CD14-positive monocyte (primary cell): ENCODE data around the gene CFAP74. TPM values are rescaled to one million over a fixed set of nuclear protein-coding genes. Genes with fewer than 3 reads are reported as not detected.

ENCODE experiments used
- DNase-seq, 3 donors: peaks; one replicate each; pipeline ENCODE4 v3.0.0-alpha.2; 2011 to 2022
- H2AFZ ChIP-seq: 2 replicates; pipeline ENCODE4 v1.6.0; 2012; ENCODE audit warnings: mild to moderate bottlenecking, low read depth, low read length, inconsistent platforms; ENCODE audit not compliant: insufficient read depth, poor library complexity, severe bottlenecking
- H3K27ac ChIP-seq, 2 donors: 1 replicate in 1 of 2; 2 replicates in 1 of 2; pipeline ENCODE4 v1.5.1; 2012 to 2013; ENCODE audit warnings: low read length in 2 of 2, control low read depth in 1 of 2, inconsistent platforms in 1 of 2, low read depth in 1 of 2, mild to moderate bottlenecking in 1 of 2
- H3K27me3 ChIP-seq, 2 donors: one replicate each; pipeline versions ENCODE4 v1.6.0 to v1.6.1; 2011 to 2013; ENCODE audit warnings: low read length in 2 of 2; ENCODE audit not compliant: control insufficient read depth in 2 of 2, insufficient read depth in 2 of 2
- H3K36me3 ChIP-seq, 2 donors: replicated peaks in 1 of 2; 1 replicate in 1 of 2; 2 replicates in 1 of 2; pipeline versions ENCODE4 v1.5.1 to v1.6.1; 2012 to 2013; ENCODE audit warnings: low read length in 2 of 2, control low read depth in 1 of 2, inconsistent platforms in 1 of 2, mild to moderate bottlenecking in 1 of 2; ENCODE audit not compliant: insufficient read depth in 2 of 2, control insufficient read depth in 1 of 2
- H3K4me1 ChIP-seq, 2 donors: 1 replicate in 1 of 2; 2 replicates in 1 of 2; pipeline versions ENCODE4 v1.5.1 to v1.6.1; 2012 to 2013; ENCODE audit warnings: low read length in 2 of 2, control low read depth in 1 of 2, inconsistent platforms in 1 of 2, mild to moderate bottlenecking in 1 of 2, moderate library complexity in 1 of 2; ENCODE audit not compliant: insufficient read depth in 2 of 2, control insufficient read depth in 1 of 2
- H3K4me2 ChIP-seq: replicated peaks from 2 replicates; pipeline ENCODE3; 2012; ENCODE audit warnings: low read length, moderate library complexity, mild to moderate bottlenecking; ENCODE audit not compliant: poor library complexity, severe bottlenecking; ENCODE audit errors: extremely low read depth
- H3K4me3 ChIP-seq, 3 experiments: fragments of 200-600 bp in 1 of 3; sonication (generic) in 1 of 3; replicated peaks in 1 of 3; 1 replicate in 2 of 3; 2 replicates in 1 of 3; pipeline ENCODE4 v1.5.1; 2011 to 2013; ENCODE audit warnings: low read length in 3 of 3, mild to moderate bottlenecking in 3 of 3, control low read depth in 2 of 3, low read depth in 2 of 3, inconsistent platforms in 1 of 3, moderate library complexity in 1 of 3
- H3K79me2 ChIP-seq: 2 replicates; pipeline ENCODE4 v1.6.0; 2012; ENCODE audit warnings: mild to moderate bottlenecking, control low read depth, inconsistent platforms, low read length, moderate library complexity; ENCODE audit not compliant: insufficient read depth
- H3K9ac ChIP-seq: 2 replicates; pipeline ENCODE4 v1.6.0; 2017; ENCODE audit warnings: low read length, mild to moderate bottlenecking; ENCODE audit not compliant: insufficient read depth, poor library complexity, severe bottlenecking
- H3K9me3 ChIP-seq, 2 donors: replicated peaks in 1 of 2; 1 replicate in 1 of 2; 2 replicates in 1 of 2; pipeline versions ENCODE4 v1.5.1 to v1.6.1; 2012 to 2013; ENCODE audit warnings: low read length in 2 of 2, control low read depth in 1 of 2; ENCODE audit not compliant: control insufficient read depth in 1 of 2, insufficient read depth in 1 of 2
- H4K20me1 ChIP-seq: 2 replicates; pipeline ENCODE4 v1.6.0; 2012; ENCODE audit warnings: mild to moderate bottlenecking, low read length, control low read depth, moderate library complexity; ENCODE audit not compliant: insufficient read depth
- H3K27ac Mint-ChIP-seq, 7 donors: one replicate each; pipeline ENCODE4 v1.8.0; 2020; ENCODE audit warnings: mild to moderate bottlenecking in 7 of 7, mixed read lengths in 7 of 7, moderate library complexity in 6 of 7, inconsistent platforms in 2 of 7
- H3K27me3 Mint-ChIP-seq, 3 donors: one replicate each; pipeline ENCODE4 v1.8.0; 2021 to 2022; ENCODE audit warnings: low read depth in 3 of 3, mild to moderate bottlenecking in 3 of 3, mixed read lengths in 3 of 3, moderate library complexity in 3 of 3, inconsistent platforms in 1 of 3
- H3K36me3 Mint-ChIP-seq, 2 donors: one replicate each; pipeline ENCODE4 v1.8.0; 2020; ENCODE audit warnings: mixed read lengths in 2 of 2, inconsistent platforms in 1 of 2, mild to moderate bottlenecking in 1 of 2
- H3K4me1 Mint-ChIP-seq: one replicate; pipeline ENCODE4 v1.8.0; 2020; ENCODE audit warnings: mild to moderate bottlenecking, mixed read lengths
- H3K4me3 Mint-ChIP-seq, 2 donors: one replicate each; pipeline ENCODE4 v1.8.0; 2020; ENCODE audit warnings: mild to moderate bottlenecking in 2 of 2, mixed read lengths in 2 of 2, moderate library complexity in 1 of 2
- H3K9me3 Mint-ChIP-seq, 7 donors: one replicate each; pipeline ENCODE4 v1.8.0; 2020 to 2022; ENCODE audit warnings: mixed read lengths in 7 of 7, mild to moderate bottlenecking in 6 of 7, moderate library complexity in 6 of 7, inconsistent platforms in 2 of 7
- CTCF ChIP-seq: fragments of 200-600 bp; IDR thresholded peaks from one replicate; pipeline ENCODE4 v1.8.0; 2022; ENCODE audit warnings: antibody characterized with exemption, mild to moderate bottlenecking
- WGBS: methylation state at CpG from one replicate; pipeline ENCODE4 v1.1.5; 2013; ENCODE audit warnings: missing lambda C conversion rate; ENCODE audit not compliant: insufficient coverage; 5-methylcytosine and 5-hydroxymethylcytosine counted together
- intact Hi-C, 2 donors: fragments of 100-400 bp; cut with micrococcal nuclease; formaldehyde crosslinking; loops; one replicate each; pipeline versions ENCODE4 v1.15.0 to v1.15.1; 2023
- polyA plus RNA-seq, 3 donors: library from polyadenylated mRNA; depleted of rRNA in 1 of 3; unstranded in 2 of 3; stranded (reverse) in 1 of 3; fragments of 300-500 nt in 2 of 3; fragments of >200 nt in 1 of 3; fragmentation: Illumina TruSeq in 2 of 3; gene quantifications; 1 replicate in 2 of 3; 2 replicates in 1 of 3; pipeline ENCODE4 v1.2.3, GENCODE V29; 2012 to 2021

The CFAP74 gene
- polyA plus RNA-seq, 3 donors = not detected

- TF ChIP-seq CTCF = no peak
- Mint-ChIP-seq H3K27me3 (peaks cover 5 to 7% (median 5%) of the 10 kb centered on the region in 3 donors), H3K9me3 (peaks cover 0 to 4% (median 0%) of the 10 kb centered on the region in 7 donors), H3K27ac (no peak overlapping the region), H3K36me3 (no peaks in the 10 kb centered on the region), H3K4me3 (no peak overlapping the region), H3K4me1 (no peaks in the 10 kb centered on the region)
- DNase-seq = no peak
- Histone ChIP-seq H2AFZ (no peak overlapping the region), H3K4me2 (no peak overlapping the region), H3K4me1 (no peaks in the 10 kb centered on the region), H3K27me3 (no peaks in the 10 kb centered on the region), H3K9me3 (no peaks in the 10 kb centered on the region), H3K79me2 (no peaks in the 10 kb centered on the region), H3K36me3 (no peaks in the 10 kb centered on the region), H3K27ac (no peak overlapping the region), H3K4me3 (no peak overlapping the region), H3K9ac (no peak overlapping the region), H4K20me1 (no peaks in the 10 kb centered on the region)
- intact Hi-C loops = no loop called here
- 87% methylated on average over 19 of the region's 21 CpGs for WGBS
Observed at GRCh38 chr1:1926886-1927660, 76.5 kb downstream of the CFAP74 start.

GRCh38 chr1:1926346-1926811 is 77.2 kb downstream of the CFAP74 start:
- no peaks in the 10 kb centered on the region for H3K36me3 Mint-ChIP-seq
- Histone ChIP-seq H3K4me3 (no peak overlapping the region), H3K79me2 (no peaks in the 10 kb centered on the region), H3K27me3 (no peaks in the 10 kb centered on the region), H3K9ac (no peak overlapping the region), H2AFZ (no peak overlapping the region), H3K36me3 (no peaks in the 10 kb centered on the region), H4K20me1 (no peaks in the 10 kb centered on the region), H3K9me3 (no peaks in the 10 kb centered on the region), H3K27ac (no peak overlapping the region), H3K4me1 (no peaks in the 10 kb centered on the region), H3K4me2 (no peak overlapping the region)
- H3K4me3 Mint-ChIP-seq = no peak overlapping the region
- intact Hi-C loops = no loop called here
- 87% methylated on average over 24 of the region's 26 CpGs for WGBS
- no peak for DNase-seq
- peaks cover 5 to 6% (median 5%) of the 10 kb centered on the region in 3 donors for H3K27me3 Mint-ChIP-seq
- H3K4me1 Mint-ChIP-seq = no peaks in the 10 kb centered on the region
- no peak for TF ChIP-seq CTCF
- no peak overlapping the region for H3K27ac Mint-ChIP-seq
- peaks cover 0 to 4% (median 0%) of the 10 kb centered on the region in 7 donors for H3K9me3 Mint-ChIP-seq
